Measurements from ENCODE around the gene FBXL17. TPM values are rescaled to one million over a fixed set of nuclear protein-coding genes. Genes with fewer than 3 reads are reported as not detected.

The FBXL17 gene
- total RNA-seq, 1 donor from 2014 or later = 8.2 TPM

DNA sequence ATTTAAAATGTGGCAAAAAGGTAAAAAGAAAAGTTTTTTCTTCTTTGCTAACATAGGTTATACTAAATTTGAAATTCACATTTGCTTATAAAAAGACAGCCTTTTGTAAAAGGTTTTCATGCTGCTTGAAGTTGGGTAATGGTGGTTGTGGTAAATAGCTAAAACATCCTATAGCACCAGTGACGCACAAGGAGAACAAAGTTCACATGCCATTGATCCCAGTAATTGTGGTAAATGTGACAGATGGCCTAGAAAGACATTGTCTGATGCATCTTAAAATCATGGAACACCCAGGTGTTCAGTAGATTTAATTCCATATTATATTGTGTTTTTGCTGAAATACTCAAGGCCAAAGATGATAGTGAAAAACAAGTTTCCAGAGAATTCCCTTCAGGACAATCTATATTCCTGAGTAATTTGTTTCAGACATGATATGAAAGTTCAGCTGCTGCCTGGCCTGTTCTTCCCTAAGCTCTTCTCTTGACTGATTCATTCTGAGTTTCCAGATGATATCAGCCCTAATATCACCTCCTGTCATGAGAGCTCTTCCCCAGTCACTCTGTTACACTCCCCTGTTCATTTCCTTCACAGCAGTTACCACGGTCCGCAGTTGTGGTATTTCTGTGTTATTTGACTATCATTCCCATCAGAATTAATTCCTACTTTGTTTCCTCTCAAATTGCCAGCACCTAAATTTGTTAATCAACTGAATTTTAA lies 4.6 kb upstream of the FBXL17 start:
- intact Hi-C loops (cut with micrococcal nuclease) = loop anchor here (10.0 kb wide), 1 partner anchor 1578 kb away; no protein-coding TSS in a partner anchor
- Mint-ChIP-seq H3K27ac (no peak overlapping the region), H3K36me3 (ENCODE audit: low read depth) (no peaks in the 10 kb centered on the region), H3K27me3 (ENCODE audit: insufficient read depth) (peaks cover 2% of the 10 kb centered on the region), H3K4me1 (ENCODE audit: low read depth) (peaks cover 17% of the 10 kb centered on the region), H3K9me3 (no peaks in the 10 kb centered on the region), H3K4me3 (no peak overlapping the region)
- no peak for DNase-seq (ENCODE audit: low spot score)

DNA sequence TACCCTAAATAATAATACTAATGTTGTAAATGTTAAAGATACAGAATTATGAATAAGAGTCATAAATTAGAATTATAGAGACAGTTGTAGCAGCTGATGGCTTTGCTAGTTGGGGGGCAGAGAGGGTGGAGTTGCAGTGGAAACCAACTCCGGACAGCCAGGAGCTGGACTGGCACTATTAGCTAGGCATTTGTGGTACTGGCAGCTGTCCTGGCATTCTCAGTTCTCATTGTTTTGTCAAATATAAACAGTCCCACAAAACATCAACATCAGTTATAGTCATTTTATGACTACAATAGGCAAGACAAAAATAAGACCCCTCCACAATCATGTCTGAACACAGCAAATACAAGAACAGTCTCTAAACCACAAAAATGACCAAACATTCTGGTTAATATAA lies 2.8 kb upstream of the FBXL17 start:
- Mint-ChIP-seq H3K9me3 (no peaks in the 10 kb centered on the region), H3K4me3 (no peak overlapping the region), H3K4me1 (ENCODE audit: low read depth) (peaks cover 19% of the 10 kb centered on the region), H3K36me3 (ENCODE audit: low read depth) (no peaks in the 10 kb centered on the region), H3K27me3 (ENCODE audit: insufficient read depth) (peaks cover 2% of the 10 kb centered on the region), H3K27ac (no peak overlapping the region)
- intact Hi-C loops (cut with micrococcal nuclease) = loop anchor here (5.0 to 10.0 kb wide), 2 partner anchors 1580 to 1703 kb away; no protein-coding TSS in a partner anchor
- no peak for DNase-seq (ENCODE audit: low spot score)

DNA sequence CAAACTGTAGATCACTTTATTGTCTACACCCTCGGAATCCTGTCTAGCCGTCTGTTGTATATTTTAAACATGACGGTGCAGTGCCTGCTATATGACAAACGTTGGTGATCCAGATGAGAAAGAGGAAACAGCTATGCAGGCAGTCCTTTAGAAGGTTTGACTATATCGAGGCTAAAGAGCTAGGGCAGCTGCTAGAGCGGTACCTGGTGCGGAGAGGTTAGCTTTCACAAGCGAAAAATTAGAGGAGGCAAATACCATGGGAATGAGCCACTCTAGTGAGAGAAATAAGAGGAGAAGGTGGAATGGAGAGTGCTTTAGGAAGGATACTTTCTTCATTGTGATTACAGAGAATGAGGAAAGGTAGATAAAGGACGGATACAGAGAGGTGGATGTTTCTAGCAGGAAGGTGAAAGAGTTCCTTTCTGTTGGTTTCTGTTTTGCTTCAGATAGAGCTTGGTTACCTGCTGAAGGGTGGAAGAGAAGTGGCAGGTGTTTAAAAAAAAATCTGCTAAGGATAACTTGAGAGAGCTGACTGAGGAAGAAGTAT lies 959 bp upstream of the FBXL17 start:
- Mint-ChIP-seq H3K9me3 (no peaks in the 10 kb centered on the region), H3K27ac (peak overlapping the region; percentile 84), H3K27me3 (ENCODE audit: insufficient read depth) (no peaks in the 10 kb centered on the region), H3K4me1 (ENCODE audit: low read depth) (peaks cover 34% of the 10 kb centered on the region), H3K36me3 (ENCODE audit: low read depth) (peaks cover 5% of the 10 kb centered on the region), H3K4me3 (peak overlapping the region; percentile 83)
- intact Hi-C loops (cut with micrococcal nuclease) = loop anchor here (1.0 to 10.0 kb wide), 3 partner anchors 1027 to 1704 kb away; no protein-coding TSS in a partner anchor
- no peak for DNase-seq (ENCODE audit: low spot score)

DNA sequence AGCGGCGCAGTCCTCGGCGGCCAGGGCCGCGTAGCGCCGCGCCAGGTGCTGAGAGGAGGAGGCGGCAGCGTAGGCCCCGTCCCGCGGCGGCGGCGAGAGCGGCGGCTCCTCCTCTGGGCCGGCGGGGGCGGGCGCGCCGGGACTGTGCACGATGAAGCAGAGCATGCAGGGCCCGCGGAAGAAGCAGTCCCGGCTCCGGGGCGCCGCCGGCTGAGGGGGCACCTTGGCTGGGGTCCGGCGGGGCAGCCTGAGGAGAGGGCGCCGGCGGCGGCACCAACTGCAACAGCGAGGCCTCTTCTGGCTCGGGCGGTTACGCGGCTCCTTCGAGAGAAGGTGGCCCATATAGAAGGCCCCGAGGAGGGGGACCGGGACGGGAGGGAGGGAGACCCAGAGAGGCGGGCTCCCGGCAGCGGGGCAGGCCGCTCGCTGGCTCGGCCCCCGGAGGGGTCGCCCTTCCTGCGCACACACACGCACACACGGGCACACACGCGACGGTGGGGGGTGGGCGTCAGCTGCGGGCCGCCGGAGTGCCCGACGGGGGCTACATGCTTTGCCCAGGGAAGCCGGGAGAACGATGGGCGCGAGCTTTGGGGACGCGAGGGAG lies 446 bp downstream of the FBXL17 start:
- peak overlapping the region; percentile 83 for H3K4me3 Mint-ChIP-seq
- peaks cover 10% of the 10 kb centered on the region for H3K36me3 Mint-ChIP-seq (ENCODE audit: low read depth)
- intact Hi-C loops (cut with micrococcal nuclease) = loop anchor here (2.0 to 10.0 kb wide), 5 partner anchors 367 to 1706 kb away; partner anchors contain the start of gene MAN2A1
- peaks cover 34% of the 10 kb centered on the region for H3K4me1 Mint-ChIP-seq (ENCODE audit: low read depth)
- H3K27me3 Mint-ChIP-seq (ENCODE audit: insufficient read depth) = peaks cover 2% of the 10 kb centered on the region
- H3K9me3 Mint-ChIP-seq = peaks cover 9% of the 10 kb centered on the region
- peak overlapping the region; percentile 80 for H3K27ac Mint-ChIP-seq
- peak; percentile 77 for DNase-seq (ENCODE audit: low spot score)

DNA sequence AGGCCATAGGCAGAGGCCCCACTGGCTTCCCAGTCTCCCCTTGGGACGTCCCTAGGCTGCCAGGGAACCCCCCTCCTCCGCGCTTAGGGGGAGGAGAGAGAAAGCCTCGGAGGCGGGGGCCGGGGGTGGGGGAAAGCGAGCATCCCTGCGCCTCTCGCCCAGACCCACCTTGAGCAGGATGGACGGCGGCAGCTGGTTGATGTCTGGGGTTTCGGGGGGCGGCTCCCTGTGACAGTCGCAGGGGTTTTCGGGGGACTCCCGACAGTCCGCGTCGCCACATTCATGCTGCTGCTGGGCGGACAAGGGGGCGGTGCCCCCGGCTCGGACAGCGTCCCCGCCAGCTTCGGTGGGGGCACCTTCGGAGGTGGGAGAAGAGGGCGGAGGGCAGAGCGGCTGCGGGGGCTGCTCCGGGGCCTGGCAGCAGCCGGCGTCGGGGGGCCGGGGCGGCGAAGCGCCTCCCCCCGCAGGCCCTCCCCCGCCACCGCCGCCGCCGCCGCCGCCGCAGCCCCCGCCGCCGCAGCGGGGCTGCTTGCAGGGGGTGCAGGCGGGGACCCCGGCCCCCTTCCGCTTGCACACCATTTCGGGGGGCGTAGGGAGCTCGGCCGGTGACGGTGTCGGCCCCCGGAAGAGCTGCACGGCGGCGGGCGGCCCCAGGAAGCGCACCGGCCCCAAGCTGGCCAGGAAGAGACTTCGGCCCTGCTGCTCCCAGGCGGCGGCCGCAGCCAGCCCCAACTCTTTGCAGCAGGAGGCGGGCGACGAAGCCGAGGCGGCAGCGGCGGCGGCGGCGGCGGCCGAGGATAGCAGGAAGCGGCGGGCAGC lies 1.2 kb downstream of the FBXL17 start:
- peaks cover 2% of the 10 kb centered on the region for H3K27me3 Mint-ChIP-seq (ENCODE audit: insufficient read depth)
- peaks cover 15% of the 10 kb centered on the region for H3K9me3 Mint-ChIP-seq

DNA sequence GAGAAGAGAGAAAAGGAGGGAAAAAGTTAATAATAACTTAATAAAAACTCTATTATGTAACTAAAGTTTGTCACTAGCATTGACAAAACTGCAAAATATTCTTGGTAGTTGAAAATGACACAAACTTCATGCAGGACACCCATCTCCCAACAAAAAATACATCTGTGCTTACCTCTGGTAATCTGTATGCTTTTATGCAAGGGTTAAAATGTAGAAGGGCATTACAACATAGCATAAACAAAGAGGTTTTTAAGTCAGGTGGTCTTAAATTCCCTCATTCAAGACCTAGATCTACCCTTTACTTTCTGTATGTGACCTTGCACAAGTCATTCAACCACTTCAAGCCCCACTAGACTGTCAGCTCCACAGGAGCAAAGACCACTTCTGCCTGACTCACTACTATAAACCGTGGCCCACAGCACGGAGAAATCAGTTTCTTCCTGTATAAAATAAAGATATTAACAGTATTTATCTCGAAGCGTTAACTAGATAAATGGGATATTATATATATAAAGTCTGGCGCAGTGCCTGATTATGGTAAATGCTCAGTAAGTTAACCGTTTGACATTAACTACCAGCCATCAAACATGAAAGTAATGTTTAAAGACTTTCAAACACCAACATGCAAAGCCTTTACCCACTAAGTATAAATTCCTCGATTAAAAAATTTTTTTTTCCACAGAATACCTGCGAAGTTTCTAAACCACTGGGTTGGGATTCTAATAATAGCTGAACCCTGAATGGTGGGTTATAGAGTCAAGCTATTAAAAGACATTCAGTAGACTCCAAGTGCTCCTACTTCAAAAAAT lies 2.0 kb downstream of the FBXL17 start:
- peaks cover 23% of the 10 kb centered on the region for H3K9me3 Mint-ChIP-seq
- intact Hi-C loops (cut with micrococcal nuclease) = loop anchor here (1.0 to 10.0 kb wide), 6 partner anchors 120 to 1707 kb away; partner anchors contain the start of gene MAN2A1
- peak overlapping the region; percentile 87 for H3K4me3 Mint-ChIP-seq
- H3K27me3 Mint-ChIP-seq (ENCODE audit: insufficient read depth) = peaks cover 2% of the 10 kb centered on the region
- H3K36me3 Mint-ChIP-seq (ENCODE audit: low read depth) = peaks cover 11% of the 10 kb centered on the region
- peaks cover 34% of the 10 kb centered on the region for H3K4me1 Mint-ChIP-seq (ENCODE audit: low read depth)
- no peak for DNase-seq (ENCODE audit: low spot score)
- H3K27ac Mint-ChIP-seq = peak overlapping the region; percentile 95

More for the DNA sequence above, 1.2 kb downstream of the FBXL17 start:
- intact Hi-C loops (cut with micrococcal nuclease) = loop anchor here (1.0 to 10.0 kb wide), 6 partner anchors 120 to 1707 kb away; partner anchors contain the start of gene MAN2A1
- Mint-ChIP-seq H3K27ac (peak overlapping the region; percentile 95), H3K4me3 (peak overlapping the region; percentile 87), H3K36me3 (ENCODE audit: low read depth) (peaks cover 10% of the 10 kb centered on the region), H3K4me1 (ENCODE audit: low read depth) (peaks cover 34% of the 10 kb centered on the region)
- DNase-seq (ENCODE audit: low spot score) = peak; percentile 25

DNA sequence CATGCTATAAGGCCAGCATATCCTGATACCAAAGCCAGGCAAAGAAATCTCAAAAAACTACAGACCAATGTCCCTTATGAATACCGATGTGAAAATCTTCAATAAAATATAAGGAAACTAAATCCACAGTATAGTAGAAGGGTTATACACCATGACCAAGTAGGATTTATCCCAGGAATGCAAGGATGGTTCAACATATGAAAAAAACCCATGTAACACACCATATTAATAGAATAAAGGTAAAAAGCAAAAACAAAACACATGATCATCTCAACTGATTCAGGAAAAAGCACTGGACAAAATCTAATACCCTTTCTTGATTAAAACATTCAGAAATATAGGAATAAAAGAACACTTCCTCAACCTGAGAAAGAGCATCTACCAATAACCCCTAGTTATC lies 6.1 kb downstream of the FBXL17 start:
- H3K4me1 Mint-ChIP-seq (ENCODE audit: low read depth) = peaks cover 17% of the 10 kb centered on the region
- intact Hi-C loops (cut with micrococcal nuclease) = no loop called here
- H3K27ac Mint-ChIP-seq = no peak overlapping the region
- no peak overlapping the region for H3K4me3 Mint-ChIP-seq
- H3K36me3 Mint-ChIP-seq (ENCODE audit: low read depth) = peaks cover 13% of the 10 kb centered on the region
- peaks cover 2% of the 10 kb centered on the region for H3K27me3 Mint-ChIP-seq (ENCODE audit: insufficient read depth)
- peaks cover 35% of the 10 kb centered on the region for H3K9me3 Mint-ChIP-seq
- no peak for DNase-seq (ENCODE audit: low spot score)

DNA sequence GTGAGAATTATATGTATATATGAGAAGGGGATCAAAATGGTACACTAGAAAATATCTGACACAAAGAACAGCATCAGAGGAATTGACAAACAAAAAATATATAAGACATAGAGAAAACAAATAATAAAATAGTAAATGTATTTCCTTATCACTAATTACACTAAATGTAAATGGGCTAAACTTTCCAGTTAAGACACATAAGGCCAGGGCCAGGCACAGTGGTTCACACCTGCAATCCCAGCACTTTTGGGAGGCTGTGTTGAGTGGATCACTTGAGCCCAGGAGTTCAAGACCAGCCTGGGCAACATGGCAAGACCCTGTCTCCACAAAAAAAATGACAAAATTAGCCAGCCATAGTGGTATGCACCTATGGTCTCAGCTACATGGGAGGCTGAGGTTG lies 8.5 kb downstream of the FBXL17 start:
- no peak for DNase-seq (ENCODE audit: low spot score)
- Mint-ChIP-seq H3K36me3 (ENCODE audit: low read depth) (peaks cover 12% of the 10 kb centered on the region), H3K4me3 (no peak overlapping the region), H3K27me3 (ENCODE audit: insufficient read depth) (peaks cover 2% of the 10 kb centered on the region), H3K4me1 (ENCODE audit: low read depth) (peaks cover 2% of the 10 kb centered on the region), H3K27ac (no peak overlapping the region), H3K9me3 (peaks cover 35% of the 10 kb centered on the region)
- intact Hi-C loops (cut with micrococcal nuclease) = no loop called here

DNA sequence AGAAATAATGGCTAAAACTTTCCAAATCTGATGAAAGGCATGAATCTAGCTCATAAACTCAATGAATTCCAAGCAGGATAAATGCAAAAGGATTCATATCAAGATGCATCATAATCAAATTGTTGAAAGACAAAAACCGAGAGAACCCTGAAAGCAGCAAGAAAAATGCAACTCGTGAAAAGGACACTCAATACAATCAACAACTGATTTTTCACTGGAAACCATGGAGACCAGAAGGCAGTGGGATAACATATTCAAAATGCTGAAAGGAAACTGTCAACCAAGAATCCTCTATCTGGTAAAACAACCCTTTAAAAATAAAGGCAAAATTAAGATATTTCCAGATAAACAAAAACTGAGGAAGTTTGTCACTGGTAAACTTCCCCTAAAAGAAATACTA lies 9.5 kb downstream of the FBXL17 start:
- intact Hi-C loops (cut with micrococcal nuclease) = no loop called here
- Mint-ChIP-seq H3K9me3 (peaks cover 33% of the 10 kb centered on the region), H3K4me3 (no peak overlapping the region)

DNA sequence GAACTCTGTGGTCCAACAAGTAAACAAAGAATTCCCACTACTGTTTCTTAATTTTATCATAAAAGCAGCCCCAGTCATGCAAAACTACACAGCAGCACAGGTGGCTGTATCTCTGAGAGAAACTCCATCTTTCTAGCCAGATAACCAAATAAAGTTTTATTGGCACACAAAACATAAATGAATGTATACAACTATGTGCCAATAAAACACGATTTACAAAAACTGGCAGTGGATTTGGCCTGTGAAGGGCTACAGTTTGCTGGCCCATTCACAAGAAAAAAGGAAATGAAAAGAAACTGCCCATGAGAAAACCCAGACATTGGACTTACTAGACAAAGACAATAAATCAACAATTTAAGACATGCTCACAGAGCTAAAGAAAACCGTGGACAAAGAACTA lies 10.6 kb downstream of the FBXL17 start:
- Mint-ChIP-seq H3K27me3 (ENCODE audit: insufficient read depth) (no peaks in the 10 kb centered on the region), H3K9me3 (peaks cover 25% of the 10 kb centered on the region), H3K27ac (no peak overlapping the region), H3K4me3 (no peak overlapping the region), H3K36me3 (ENCODE audit: low read depth) (peaks cover 4% of the 10 kb centered on the region), H3K4me1 (ENCODE audit: low read depth) (no peaks in the 10 kb centered on the region)
- no peak for DNase-seq (ENCODE audit: low spot score)
- intact Hi-C loops (cut with micrococcal nuclease) = no loop called here

More for the DNA sequence above, 9.5 kb downstream of the FBXL17 start:
- DNase-seq (ENCODE audit: low spot score) = no peak
- peaks cover 2% of the 10 kb centered on the region for H3K27me3 Mint-ChIP-seq (ENCODE audit: insufficient read depth)
- H3K4me1 Mint-ChIP-seq (ENCODE audit: low read depth) = no peaks in the 10 kb centered on the region
- peaks cover 6% of the 10 kb centered on the region for H3K36me3 Mint-ChIP-seq (ENCODE audit: low read depth)
- no peak overlapping the region for H3K27ac Mint-ChIP-seq

DNA sequence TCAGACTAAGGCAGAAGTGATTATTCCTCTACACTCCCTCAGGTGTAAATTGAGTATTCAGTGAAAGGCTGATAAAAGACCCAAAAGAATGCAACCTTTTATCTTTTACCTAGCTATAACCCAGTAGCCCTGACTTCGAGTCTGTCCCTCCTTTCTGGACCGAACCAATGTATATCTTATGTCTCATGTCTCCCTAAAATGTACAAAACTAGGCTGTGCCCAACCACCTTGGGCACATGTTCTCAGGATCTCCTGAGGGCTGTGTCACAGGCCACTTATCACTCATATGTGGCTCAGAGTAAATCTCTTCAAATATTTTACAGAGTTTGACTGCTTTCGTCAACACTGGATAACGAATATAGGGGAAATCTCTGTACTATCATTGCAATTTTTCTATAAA lies 12.7 kb downstream of the FBXL17 start:
- intact Hi-C loops (cut with micrococcal nuclease) = no loop called here
- Mint-ChIP-seq H3K27me3 (ENCODE audit: insufficient read depth) (no peaks in the 10 kb centered on the region), H3K4me3 (no peak overlapping the region), H3K9me3 (peaks cover 4% of the 10 kb centered on the region), H3K4me1 (ENCODE audit: low read depth) (no peaks in the 10 kb centered on the region), H3K27ac (no peak overlapping the region), H3K36me3 (ENCODE audit: low read depth) (no peaks in the 10 kb centered on the region)
- no peak for DNase-seq (ENCODE audit: low spot score)
